HCT116 (cell line): ENCODE results near the gene PMM1. TPM values are rescaled to one million over a fixed set of nuclear protein-coding genes. Genes with fewer than 3 reads are reported as not detected.

Experiments used
- ATAC-seq: fragments of 200-7000 bp; cut with Tn5 transposase; 2 replicates; pipeline ENCODE4 v1.9.1; 2020; ENCODE audit warnings: mild to moderate bottlenecking, moderate library complexity
- BruUV-seq: library from RNA; stranded (reverse); fragments of 400-500 nt; replicated peaks from 2 replicates; lab custom pipeline; 2021; lab: Mats Ljungman, UMichigan
- CTCF ChIA-PET: fragments of 300-600 bp; sonication (Branson Sonifier 250); formaldehyde crosslinking; loops from one replicate; lab custom pipeline; 2021; ENCODE audit warnings: antibody characterized with exemption; lab: Charles Lee
- POLR2A ChIA-PET: fragments of 300-600, 350-600 bp; sonication (Branson Sonifier 250); formaldehyde crosslinking; loops from one replicate; lab custom pipeline; 2021; ENCODE audit warnings: antibody characterized with exemption; lab: Charles Lee
- RAD21 ChIA-PET, 2 experiments: fragments of 300-600 bp; sonication (Branson Sonifier 250); formaldehyde crosslinking; loops; one replicate each; lab custom pipeline; 2023; ENCODE audit warnings: low total read pairs in 2 of 2; ENCODE audit not compliant: uncharacterized antibody in 2 of 2, unreplicated experiment in 2 of 2, low non-redundant PET in 1 of 2; lab: Charles Lee
- DNase-seq: peaks from one replicate; pipeline ENCODE4 v3.0.0-alpha.2; 2010; ENCODE audit warnings: low read depth, low spot score
- H2AFZ ChIP-seq: fragments of 200-600 bp; shearing (Covaris generic), sonication (generic); 2 replicates; pipeline ENCODE4 v1.6.1; 2017; ENCODE audit warnings: low read depth, mixed run types, mixed read lengths, antibody characterized with exemption, low read length; ENCODE audit not compliant: poor library complexity, severe bottlenecking
- H3K27ac ChIP-seq: 2 replicates; pipeline ENCODE4 v1.5.1; 2012; ENCODE audit warnings: low read depth, low read length
- H3K27me3 ChIP-seq: fragments of 200-600 bp; sonication (generic); 2 replicates; pipeline ENCODE4 v1.6.1; 2016; ENCODE audit warnings: mixed run types, low read length, mixed read lengths; ENCODE audit not compliant: insufficient read depth
- H3K36me3 ChIP-seq, 2 experiments: fragments of 200-500 bp in 1 of 2; fragments of 200-600 bp in 1 of 2; sonication (Bioruptor generic) in 1 of 2; sonication (generic) in 1 of 2; 2 replicates each; pipeline versions ENCODE4 v1.5.1 to v1.6.1; 2014 to 2016; ENCODE audit warnings: low read length in 2 of 2, inconsistent platforms in 1 of 2, mixed read lengths in 1 of 2, mixed run types in 1 of 2; ENCODE audit not compliant: insufficient read depth in 2 of 2, control insufficient read depth in 1 of 2
- H3K4me1 ChIP-seq, 2 experiments: fragments of 200-600 bp in 1 of 2; sonication (generic) in 1 of 2; 2 replicates each; pipeline versions ENCODE4 v1.5.1 to v1.6.1; 2012 to 2017; ENCODE audit warnings: low read length in 2 of 2, inconsistent platforms in 1 of 2, mild to moderate bottlenecking in 1 of 2, mixed read lengths in 1 of 2, mixed run types in 1 of 2, moderate library complexity in 1 of 2; ENCODE audit not compliant: insufficient read depth in 2 of 2, control insufficient read depth in 1 of 2
- H3K4me2 ChIP-seq: fragments of 200-600 bp; sonication (generic); 2 replicates; pipeline ENCODE4 v1.6.1; 2017; ENCODE audit warnings: mixed run types, low read length, mixed read lengths
- H3K4me3 ChIP-seq, 2 experiments: fragments of 200-600 bp in 1 of 2; sonication (generic) in 1 of 2; replicated peaks in 1 of 2; 2 replicates each; pipeline ENCODE4 v1.5.1; 2011 to 2016; ENCODE audit warnings: low read length in 2 of 2, control low read depth in 1 of 2, low read depth in 1 of 2, mild to moderate bottlenecking in 1 of 2, mixed read lengths in 1 of 2, mixed run types in 1 of 2
- H3K79me2 ChIP-seq: fragments of 200-600 bp; sonication (generic); 2 replicates; pipeline ENCODE4 v1.6.1; 2017; ENCODE audit warnings: mild to moderate bottlenecking, mixed run types, low read length, moderate library complexity, mixed read lengths; ENCODE audit not compliant: insufficient read depth
- H3K9ac ChIP-seq: fragments of 200-600 bp; sonication (generic); 2 replicates; pipeline ENCODE4 v1.6.1; 2016; ENCODE audit warnings: low read length, mixed read lengths
- H3K9me2 ChIP-seq: fragments of 200-600 bp; sonication (generic), shearing (Covaris generic); 2 replicates; pipeline ENCODE4 v1.6.1; 2017; ENCODE audit warnings: mixed run types, mild to moderate bottlenecking, moderate library complexity; ENCODE audit not compliant: insufficient read depth
- H3K9me3 ChIP-seq, 2 experiments: fragments of 200-500 bp in 1 of 2; fragments of 200-600 bp in 1 of 2; sonication (Bioruptor generic) in 1 of 2; sonication (generic) in 1 of 2; 2 replicates each; pipeline ENCODE4 v1.6.1; 2014 to 2017; ENCODE audit warnings: low read length in 2 of 2, mixed read lengths in 2 of 2, inconsistent platforms in 1 of 2, low read depth in 1 of 2, mild to moderate bottlenecking in 1 of 2, mixed run types in 1 of 2, moderate library complexity in 1 of 2; ENCODE audit not compliant: control insufficient read depth in 1 of 2, insufficient read depth in 1 of 2
- H4K20me1 ChIP-seq: fragments of 200-600 bp; sonication (generic), shearing (Covaris generic); 2 replicates; pipeline ENCODE4 v1.6.1; 2017; ENCODE audit warnings: mixed run types, mild to moderate bottlenecking, moderate library complexity; ENCODE audit not compliant: insufficient read depth
- EGR1 ChIP-seq: IDR thresholded peaks from 2 replicates; pipeline ENCODE4 v1.6.1; 2012; ENCODE audit warnings: low read depth
- ELF1 ChIP-seq: IDR thresholded peaks from 2 replicates; pipeline ENCODE4 v1.6.1; 2012; ENCODE audit warnings: low read depth, borderline replicate concordance
- EZH2 ChIP-seq: fragments of 200-600 bp; sonication (generic); IDR thresholded peaks from 2 replicates; pipeline ENCODE4 v1.6.1; 2017; ENCODE audit warnings: antibody characterized with exemption, mixed run types
- EZH2phosphoT487 ChIP-seq: fragments of 200-600 bp; IDR thresholded peaks from 2 replicates; pipeline ENCODE4 v1.6.1; 2018; ENCODE audit warnings: antibody characterized with exemption, borderline replicate concordance
- FOSL1 ChIP-seq: IDR thresholded peaks from 2 replicates; pipeline ENCODE4 v1.6.1; 2012; ENCODE audit warnings: low read depth
- POLR2A ChIP-seq: IDR thresholded peaks from 2 replicates; pipeline ENCODE4 v1.7.0; 2011; ENCODE audit warnings: borderline replicate concordance; ENCODE audit not compliant: insufficient read depth, insufficient read length; ENCODE audit errors: extremely low read depth
- POLR2AphosphoS5 ChIP-seq: IDR thresholded peaks from 2 replicates; pipeline ENCODE4 v1.6.1; 2011; ENCODE audit warnings: mild to moderate bottlenecking, low read depth, low read length, moderate library complexity
- RAD21 ChIP-seq: IDR thresholded peaks from 2 replicates; pipeline ENCODE4 v1.6.1; 2012; ENCODE audit warnings: low read depth, mild to moderate bottlenecking
- SIN3A ChIP-seq: IDR thresholded peaks from 2 replicates; pipeline ENCODE4 v1.6.1; 2012; ENCODE audit warnings: low read depth
- SP1 ChIP-seq: IDR thresholded peaks from 2 replicates; pipeline ENCODE4 v1.6.1; 2012; ENCODE audit warnings: low read depth
- SRF ChIP-seq: IDR thresholded peaks from 2 replicates; pipeline ENCODE4 v1.6.1; 2012; ENCODE audit warnings: low read depth
- TCF7L2 ChIP-seq: IDR thresholded peaks from 2 replicates; pipeline ENCODE4 v1.7.0; 2011; ENCODE audit warnings: borderline replicate concordance, inconsistent platforms; ENCODE audit not compliant: insufficient read depth, insufficient read length; ENCODE audit errors: extremely low read depth
- ZFX ChIP-seq: fragments of 450-650 bp; IDR thresholded peaks from 2 replicates; pipeline ENCODE4 v1.6.1; 2017
- ZNF274 ChIP-seq: fragments of 200-500 bp; sonication (Bioruptor generic); IDR thresholded peaks from 2 replicates; pipeline ENCODE4 v1.6.1; 2014; ENCODE audit warnings: mild to moderate bottlenecking, low read depth, low read length, inconsistent platforms
- intact Hi-C: fragments of 100-400 bp; cut with micrococcal nuclease; formaldehyde crosslinking; loops from 2 replicates; pipeline ENCODE4 v1.10.0; 2022
- total RNA-seq: library from RNA; stranded (reverse); gene quantifications from one replicate; pipeline ENCODE4 v1.2.1, GENCODE V29; 2021; ENCODE audit not compliant: unreplicated experiment
- TF ChIP-seq, protein P1 (sequence below), 3 experiments: fragments of 200-600 bp in 1 of 3; sonication (generic) in 1 of 3; IDR thresholded peaks in 2 of 3; conservative IDR thresholded peaks in 1 of 3; 2 replicates each; pipeline ENCODE4 v1.5.1; 2012 to 2017; ENCODE audit warnings: low read depth in 2 of 3, low read length in 2 of 3, antibody characterized with exemption in 1 of 3, borderline replicate concordance in 1 of 3, control low read depth in 1 of 3, mild to moderate bottlenecking in 1 of 3, mixed read lengths in 1 of 3, mixed run types in 1 of 3, moderate library complexity in 1 of 3; ENCODE audit not compliant: insufficient read depth in 1 of 3
- TF ChIP-seq, protein P2 (sequence below): IDR thresholded peaks from 2 replicates; pipeline ENCODE4 v1.6.1; 2012; ENCODE audit warnings: low read depth
- TF ChIP-seq, protein P3 (sequence below): IDR thresholded peaks from 2 replicates; pipeline ENCODE4 v1.6.1; 2012
- TF ChIP-seq, protein P4 (sequence below): IDR thresholded peaks from 2 replicates; pipeline ENCODE4 v1.6.1; 2012

PMM1 gene
- total RNA-seq, 1 experiment from 2014 or later, result 31.7 TPM

DNA sequence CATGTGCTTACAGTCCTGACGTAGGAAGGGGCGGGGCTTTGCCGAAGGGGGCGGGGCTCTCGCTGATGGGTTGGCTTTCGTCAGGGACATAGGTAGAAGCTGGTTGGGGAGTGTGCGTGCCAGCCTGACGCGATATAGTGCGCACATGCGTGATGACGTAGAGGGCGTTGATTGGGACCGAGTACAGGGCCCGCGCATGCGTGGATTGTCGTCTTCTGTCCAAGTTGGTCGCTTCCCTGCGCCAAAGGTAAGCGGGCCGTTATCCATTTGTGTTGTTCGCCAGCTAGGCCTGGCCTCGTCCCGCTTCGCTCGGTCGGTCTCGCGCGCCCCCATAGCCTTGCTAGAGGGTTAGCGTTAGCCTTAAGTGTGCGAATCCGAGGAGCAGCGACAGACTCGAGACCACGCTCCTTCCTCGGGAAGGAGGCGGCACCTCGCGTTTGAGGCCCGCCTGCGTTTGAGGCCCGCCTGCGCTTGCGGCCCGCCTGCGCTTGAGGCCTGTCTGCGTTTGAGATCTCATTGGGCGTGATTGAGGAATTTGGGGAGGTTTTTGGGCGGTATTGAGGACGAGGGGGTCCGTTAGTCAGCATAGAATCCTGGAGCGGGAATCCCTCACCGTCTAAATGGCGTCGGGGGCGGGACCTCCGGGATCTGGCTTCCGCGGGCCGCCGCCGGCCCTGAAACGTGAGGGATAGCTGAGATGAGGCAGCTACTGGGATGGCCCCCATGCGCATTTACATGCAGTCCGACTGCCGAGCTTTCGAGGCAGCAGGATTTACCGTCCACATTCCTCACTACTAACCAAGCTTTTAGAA lies 31.7 kb upstream of the PMM1 start, which contains the start of gene XRCC6 (continued):
- TF ChIP-seq, protein P1, sequence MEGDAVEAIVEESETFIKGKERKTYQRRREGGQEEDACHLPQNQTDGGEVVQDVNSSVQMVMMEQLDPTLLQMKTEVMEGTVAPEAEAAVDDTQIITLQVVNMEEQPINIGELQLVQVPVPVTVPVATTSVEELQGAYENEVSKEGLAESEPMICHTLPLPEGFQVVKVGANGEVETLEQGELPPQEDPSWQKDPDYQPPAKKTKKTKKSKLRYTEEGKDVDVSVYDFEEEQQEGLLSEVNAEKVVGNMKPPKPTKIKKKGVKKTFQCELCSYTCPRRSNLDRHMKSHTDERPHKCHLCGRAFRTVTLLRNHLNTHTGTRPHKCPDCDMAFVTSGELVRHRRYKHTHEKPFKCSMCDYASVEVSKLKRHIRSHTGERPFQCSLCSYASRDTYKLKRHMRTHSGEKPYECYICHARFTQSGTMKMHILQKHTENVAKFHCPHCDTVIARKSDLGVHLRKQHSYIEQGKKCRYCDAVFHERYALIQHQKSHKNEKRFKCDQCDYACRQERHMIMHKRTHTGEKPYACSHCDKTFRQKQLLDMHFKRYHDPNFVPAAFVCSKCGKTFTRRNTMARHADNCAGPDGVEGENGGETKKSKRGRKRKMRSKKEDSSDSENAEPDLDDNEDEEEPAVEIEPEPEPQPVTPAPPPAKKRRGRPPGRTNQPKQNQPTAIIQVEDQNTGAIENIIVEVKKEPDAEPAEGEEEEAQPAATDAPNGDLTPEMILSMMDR (IDR thresholded peaks at IDR 0.05 in 2 of 3, conservative IDR thresholded peaks at IDR 0.05 in 1 of 3; ENCODE audit: borderline replicate concordance in 1 of 3, insufficient read depth in 1 of 3, low read depth in 2 of 3, low read length in 2 of 3), result no peak
- TF ChIP-seq ELF1 (no peak), SP1 (peak; percentile 69)

DNA sequence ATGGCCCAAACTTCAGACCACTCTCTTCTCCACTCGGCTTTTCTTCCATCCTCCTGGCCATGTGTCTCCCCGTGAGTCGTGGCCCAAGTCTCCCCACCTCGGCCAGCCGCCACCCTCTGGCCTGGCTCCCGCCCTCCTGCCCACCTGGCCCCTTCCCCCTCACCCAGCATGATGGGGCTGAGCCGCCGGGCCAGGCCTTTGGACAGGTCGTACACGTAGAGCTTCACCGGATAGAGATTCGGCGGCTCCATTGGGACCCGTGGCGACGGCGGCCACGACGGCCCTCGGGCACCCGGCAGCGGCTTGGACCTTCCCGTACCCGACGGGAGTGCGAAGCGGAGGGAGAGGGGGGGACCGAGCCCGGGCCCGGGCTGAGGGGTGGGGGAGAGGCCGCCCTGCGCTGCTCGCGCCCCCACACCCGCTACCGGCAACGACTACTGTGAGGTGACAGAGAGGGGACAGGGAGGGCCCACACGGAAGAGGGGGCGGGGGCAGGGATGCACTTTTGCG lies 31.0 kb upstream of the PMM1 start, which contains the start of gene DESI1:
TSS of gene DESI1 (minus strand) at position 455 of the 510 bp plus-strand sequence. CDS start at position 251, 204 bp downstream.
- peak; percentile 33 for ATAC-seq
- POLR2A ChIA-PET, result interaction anchor here (0.6 to 1.9 kb wide), 9 partner anchors 8 to 1527 kb away, joined by 3 to 13 read pairs (median 5); partner anchors contain the start of genes PMM1 and TEF
- Histone ChIP-seq H4K20me1 (no peaks in the 10 kb centered on the region), H3K79me2 (peaks cover 94% of the 10 kb centered on the region), H3K4me1 (peaks cover 11 to 16% of the 10 kb centered on the region in 2 experiments), H3K9me3 (no peaks in the 10 kb centered on the region), H3K36me3 (peaks cover 17 to 24% of the 10 kb centered on the region in 2 experiments), H3K4me3 (peak within 1 kb of the TSS; percentile 70 to 100), H3K9ac (peak within 1 kb of the TSS; percentile 100), H3K27me3 (no peaks in the 10 kb centered on the region), H3K4me2 (peak within 1 kb of the TSS; percentile 94), H2AFZ (no peak within 1 kb of the TSS), H3K27ac (peak within 1 kb of the TSS; percentile 95), H3K9me2 (no peaks in the 10 kb centered on the region)
- TF ChIP-seq SP1 (no peak), RAD21 (no peak), EZH2 (no peak), SRF (no peak), FOSL1 (no peak), POLR2A (peak; percentile 77), ZFX (no peak), ELF1 (no peak), SIN3A (peak; percentile 92), EGR1 (peak; percentile 79), EZH2phosphoT487 (no peak), TCF7L2 (no peak), ZNF274 (no peak), POLR2AphosphoS5 (peak; percentile 95)
- TF ChIP-seq, protein P2, sequence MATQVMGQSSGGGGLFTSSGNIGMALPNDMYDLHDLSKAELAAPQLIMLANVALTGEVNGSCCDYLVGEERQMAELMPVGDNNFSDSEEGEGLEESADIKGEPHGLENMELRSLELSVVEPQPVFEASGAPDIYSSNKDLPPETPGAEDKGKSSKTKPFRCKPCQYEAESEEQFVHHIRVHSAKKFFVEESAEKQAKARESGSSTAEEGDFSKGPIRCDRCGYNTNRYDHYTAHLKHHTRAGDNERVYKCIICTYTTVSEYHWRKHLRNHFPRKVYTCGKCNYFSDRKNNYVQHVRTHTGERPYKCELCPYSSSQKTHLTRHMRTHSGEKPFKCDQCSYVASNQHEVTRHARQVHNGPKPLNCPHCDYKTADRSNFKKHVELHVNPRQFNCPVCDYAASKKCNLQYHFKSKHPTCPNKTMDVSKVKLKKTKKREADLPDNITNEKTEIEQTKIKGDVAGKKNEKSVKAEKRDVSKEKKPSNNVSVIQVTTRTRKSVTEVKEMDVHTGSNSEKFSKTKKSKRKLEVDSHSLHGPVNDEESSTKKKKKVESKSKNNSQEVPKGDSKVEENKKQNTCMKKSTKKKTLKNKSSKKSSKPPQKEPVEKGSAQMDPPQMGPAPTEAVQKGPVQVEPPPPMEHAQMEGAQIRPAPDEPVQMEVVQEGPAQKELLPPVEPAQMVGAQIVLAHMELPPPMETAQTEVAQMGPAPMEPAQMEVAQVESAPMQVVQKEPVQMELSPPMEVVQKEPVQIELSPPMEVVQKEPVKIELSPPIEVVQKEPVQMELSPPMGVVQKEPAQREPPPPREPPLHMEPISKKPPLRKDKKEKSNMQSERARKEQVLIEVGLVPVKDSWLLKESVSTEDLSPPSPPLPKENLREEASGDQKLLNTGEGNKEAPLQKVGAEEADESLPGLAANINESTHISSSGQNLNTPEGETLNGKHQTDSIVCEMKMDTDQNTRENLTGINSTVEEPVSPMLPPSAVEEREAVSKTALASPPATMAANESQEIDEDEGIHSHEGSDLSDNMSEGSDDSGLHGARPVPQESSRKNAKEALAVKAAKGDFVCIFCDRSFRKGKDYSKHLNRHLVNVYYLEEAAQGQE, result no peak
- TF ChIP-seq, protein P3, sequence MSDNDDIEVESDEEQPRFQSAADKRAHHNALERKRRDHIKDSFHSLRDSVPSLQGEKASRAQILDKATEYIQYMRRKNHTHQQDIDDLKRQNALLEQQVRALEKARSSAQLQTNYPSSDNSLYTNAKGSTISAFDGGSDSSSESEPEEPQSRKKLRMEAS, result peak; percentile 15; the same call in 1 of the 2 replicates
- TF ChIP-seq, protein P4, sequence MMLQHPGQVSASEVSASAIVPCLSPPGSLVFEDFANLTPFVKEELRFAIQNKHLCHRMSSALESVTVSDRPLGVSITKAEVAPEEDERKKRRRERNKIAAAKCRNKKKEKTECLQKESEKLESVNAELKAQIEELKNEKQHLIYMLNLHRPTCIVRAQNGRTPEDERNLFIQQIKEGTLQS, result no peak
- no TSS peak for BruUV-seq
- DNase-seq, result no peak
- CTCF ChIA-PET, result interaction anchor here (0.9 to 1.9 kb wide), 2 partner anchors 46 to 76 kb away, joined by 3 to 8 read pairs; no protein-coding TSS in a partner anchor
- RAD21 ChIA-PET, result no interaction called here
- intact Hi-C loops, result no loop called here
